Endothelial cell (in vitro differentiated cells): ENCODE data around the gene SEC23A. TPM values are rescaled to one million over a fixed set of nuclear protein-coding genes. Genes with fewer than 3 reads are reported as not detected.

Source experiments
- DNase-seq: peaks from one replicate; pipeline ENCODE4 v3.0.0; 2021; ENCODE audit warnings: low spot score
- H3K27ac Mint-ChIP-seq: one replicate; pipeline ENCODE4 v1.8.0; 2021; ENCODE audit warnings: mixed read lengths, inconsistent platforms; ENCODE audit not compliant: unreplicated experiment
- H3K27me3 Mint-ChIP-seq: one replicate; pipeline ENCODE4 v1.8.0; 2021; ENCODE audit warnings: mild to moderate bottlenecking, moderate library complexity, mixed read lengths, inconsistent platforms; ENCODE audit not compliant: unreplicated experiment
- H3K36me3 Mint-ChIP-seq: one replicate; pipeline ENCODE4 v1.8.0; 2021; ENCODE audit warnings: mild to moderate bottlenecking, low read depth, mixed read lengths, inconsistent platforms; ENCODE audit not compliant: unreplicated experiment
- H3K4me1 Mint-ChIP-seq: one replicate; pipeline ENCODE4 v1.8.0; 2021; ENCODE audit warnings: mild to moderate bottlenecking, mixed read lengths, inconsistent platforms; ENCODE audit not compliant: unreplicated experiment
- H3K4me3 Mint-ChIP-seq: one replicate; pipeline ENCODE4 v1.8.0; 2021; ENCODE audit warnings: mild to moderate bottlenecking, mixed read lengths, inconsistent platforms; ENCODE audit not compliant: unreplicated experiment
- H3K9me3 Mint-ChIP-seq: one replicate; pipeline ENCODE4 v1.8.0; 2021; ENCODE audit warnings: mixed read lengths, inconsistent platforms; ENCODE audit not compliant: unreplicated experiment
- total RNA-seq: library from RNA; stranded (reverse); fragmentation: NEBNext Ultra II Directional; extraction: Animal tissue kit (Norgen Biotek cat#: 25700); gene quantifications from one replicate; pipeline ENCODE4 v1.2.1, GENCODE V29; 2021; ENCODE audit not compliant: unreplicated experiment
- TF ChIP-seq, protein P1 (sequence below): fragments of 200-600 bp; sonication (generic); IDR thresholded peaks from one replicate; pipeline ENCODE4 v1.5.0; 2021; ENCODE audit warnings: antibody characterized with exemption; ENCODE audit not compliant: unreplicated experiment

SEC23A gene
- total RNA-seq, 1 donor from 2014 or later = 44.1 TPM

DNA sequence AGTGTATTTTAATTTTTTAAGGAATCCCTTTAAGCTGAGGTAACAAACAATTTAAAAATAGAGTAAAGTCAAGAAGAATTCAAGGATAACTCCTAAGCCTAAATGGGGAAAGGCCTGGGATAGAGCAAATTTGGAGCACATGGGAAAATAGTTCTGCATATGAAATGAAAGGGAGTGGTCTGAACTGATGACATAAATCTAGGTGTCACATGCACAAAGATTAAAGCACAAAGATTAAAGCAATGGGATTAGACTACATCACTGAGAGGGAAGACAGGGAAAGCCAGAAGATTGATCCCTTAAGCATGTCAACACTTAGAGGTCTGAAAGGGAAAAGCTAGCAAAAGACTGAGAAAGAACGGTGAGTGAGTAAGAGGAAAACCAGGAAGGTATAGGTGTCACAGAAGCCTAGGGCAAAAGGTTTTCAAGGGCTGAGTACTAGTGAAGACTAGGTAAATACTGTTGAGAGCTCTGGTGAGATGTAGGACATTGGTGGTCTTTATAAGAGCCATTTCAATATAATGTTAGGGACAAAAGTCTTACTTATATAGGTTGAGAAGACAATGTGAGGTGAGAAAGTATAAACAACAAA lies 59.6 kb downstream of the SEC23A start:
- no peak for DNase-seq
- no peaks in the 10 kb centered on the region for H3K4me1 Mint-ChIP-seq
- H3K4me3 Mint-ChIP-seq = no peak overlapping the region
- H3K27me3 Mint-ChIP-seq = peaks cover 2% of the 10 kb centered on the region
- H3K36me3 Mint-ChIP-seq = peaks cover 18% of the 10 kb centered on the region
- no peak overlapping the region for H3K27ac Mint-ChIP-seq
- H3K9me3 Mint-ChIP-seq = no peaks in the 10 kb centered on the region
- TF ChIP-seq, protein P1, sequence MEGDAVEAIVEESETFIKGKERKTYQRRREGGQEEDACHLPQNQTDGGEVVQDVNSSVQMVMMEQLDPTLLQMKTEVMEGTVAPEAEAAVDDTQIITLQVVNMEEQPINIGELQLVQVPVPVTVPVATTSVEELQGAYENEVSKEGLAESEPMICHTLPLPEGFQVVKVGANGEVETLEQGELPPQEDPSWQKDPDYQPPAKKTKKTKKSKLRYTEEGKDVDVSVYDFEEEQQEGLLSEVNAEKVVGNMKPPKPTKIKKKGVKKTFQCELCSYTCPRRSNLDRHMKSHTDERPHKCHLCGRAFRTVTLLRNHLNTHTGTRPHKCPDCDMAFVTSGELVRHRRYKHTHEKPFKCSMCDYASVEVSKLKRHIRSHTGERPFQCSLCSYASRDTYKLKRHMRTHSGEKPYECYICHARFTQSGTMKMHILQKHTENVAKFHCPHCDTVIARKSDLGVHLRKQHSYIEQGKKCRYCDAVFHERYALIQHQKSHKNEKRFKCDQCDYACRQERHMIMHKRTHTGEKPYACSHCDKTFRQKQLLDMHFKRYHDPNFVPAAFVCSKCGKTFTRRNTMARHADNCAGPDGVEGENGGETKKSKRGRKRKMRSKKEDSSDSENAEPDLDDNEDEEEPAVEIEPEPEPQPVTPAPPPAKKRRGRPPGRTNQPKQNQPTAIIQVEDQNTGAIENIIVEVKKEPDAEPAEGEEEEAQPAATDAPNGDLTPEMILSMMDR = no peak

DNA sequence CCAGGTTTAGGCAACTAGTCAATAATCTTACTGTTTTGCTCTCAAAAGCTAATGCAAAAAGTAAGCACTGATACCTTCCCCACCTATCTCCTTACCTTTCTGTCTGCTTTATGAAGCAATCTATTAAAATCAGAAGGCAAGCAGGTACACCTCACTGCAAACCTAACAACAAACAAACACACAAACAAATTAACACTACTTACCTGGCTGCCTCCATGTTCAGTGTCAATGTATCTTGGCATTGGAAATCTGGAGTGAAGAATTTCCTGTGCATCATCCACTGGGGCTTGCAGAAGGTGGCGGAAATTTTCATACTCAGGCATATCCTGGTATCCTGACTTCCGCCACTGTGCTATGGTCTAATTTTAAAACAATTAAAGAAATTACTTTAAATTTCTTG lies 62.5 kb downstream of the SEC23A start:
- no peak overlapping the region for H3K4me3 Mint-ChIP-seq
- no peaks in the 10 kb centered on the region for H3K9me3 Mint-ChIP-seq
- H3K4me1 Mint-ChIP-seq = no peaks in the 10 kb centered on the region
- no peak overlapping the region for H3K27ac Mint-ChIP-seq
- H3K27me3 Mint-ChIP-seq = peaks cover 2% of the 10 kb centered on the region
- TF ChIP-seq, protein P1 = no peak
- DNase-seq = no peak
- H3K36me3 Mint-ChIP-seq = peaks cover under 1% of the 10 kb centered on the region

DNA sequence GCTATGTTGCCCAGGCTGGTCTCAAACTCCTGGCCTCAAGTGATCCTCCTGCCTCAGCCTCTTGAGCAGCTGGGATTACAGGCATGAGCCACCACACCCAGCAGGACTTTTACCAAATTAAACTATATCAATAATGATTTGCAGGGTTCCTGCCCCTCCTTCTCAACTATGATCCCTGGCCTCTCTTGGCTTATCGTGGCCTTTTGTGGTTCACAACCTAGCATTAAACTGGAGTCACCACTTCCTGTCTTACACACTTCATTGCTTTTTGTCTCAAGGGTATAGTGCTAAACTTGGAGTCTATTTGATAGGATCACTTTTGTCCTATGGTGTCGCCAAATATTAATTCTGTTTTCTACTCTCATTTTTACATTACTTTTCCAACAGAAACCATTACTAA lies 64.5 kb downstream of the SEC23A start:
- Mint-ChIP-seq H3K9me3 (no peaks in the 10 kb centered on the region), H3K27me3 (peaks cover 2% of the 10 kb centered on the region), H3K36me3 (no peaks in the 10 kb centered on the region), H3K4me3 (no peak overlapping the region), H3K4me1 (no peaks in the 10 kb centered on the region), H3K27ac (no peak overlapping the region)
- TF ChIP-seq, protein P1 = no peak
- no peak for DNase-seq

DNA sequence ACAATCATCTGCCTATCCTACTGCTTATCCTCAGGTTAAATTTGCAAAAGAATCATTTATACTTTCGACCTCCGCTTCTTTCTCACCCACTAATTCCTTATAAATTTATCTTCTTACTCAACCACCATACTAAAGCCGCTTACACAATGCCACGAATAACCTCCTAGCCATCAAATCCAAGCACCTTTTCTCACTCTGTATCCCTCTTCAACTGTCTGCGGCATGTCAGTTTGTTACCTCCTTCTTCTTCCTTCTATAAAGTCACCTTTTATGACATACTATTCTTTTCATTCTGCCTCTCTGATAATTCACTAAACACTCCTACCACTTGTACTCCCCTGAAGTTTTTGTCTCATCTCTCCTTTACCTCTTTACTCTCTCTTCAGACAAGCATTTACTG lies 66.3 kb downstream of the SEC23A start:
- H3K27me3 Mint-ChIP-seq = peaks cover 2% of the 10 kb centered on the region
- H3K27ac Mint-ChIP-seq = no peak overlapping the region
- DNase-seq = no peak
- H3K9me3 Mint-ChIP-seq = no peaks in the 10 kb centered on the region
- no peak overlapping the region for H3K4me3 Mint-ChIP-seq
- no peaks in the 10 kb centered on the region for H3K36me3 Mint-ChIP-seq
- TF ChIP-seq, protein P1 = no peak
- H3K4me1 Mint-ChIP-seq = no peaks in the 10 kb centered on the region

DNA sequence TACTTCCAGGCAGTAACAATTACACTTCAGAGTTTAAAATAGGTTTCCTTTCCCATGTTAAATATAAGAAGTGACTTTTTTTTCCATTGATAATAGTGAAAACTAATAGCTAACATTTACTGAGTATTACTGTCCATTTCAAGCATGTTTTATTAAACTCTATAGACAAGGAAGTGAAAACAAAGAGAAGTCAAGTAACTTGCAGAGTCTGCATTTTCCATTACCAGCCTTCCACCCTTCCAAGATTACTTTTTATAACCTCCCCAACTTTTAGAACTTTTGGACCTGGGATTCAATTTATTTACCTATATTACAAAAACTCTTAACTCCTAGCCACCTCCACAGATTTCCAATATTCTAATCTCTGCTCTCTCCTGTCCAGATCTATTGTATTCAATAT lies 67.7 kb downstream of the SEC23A start:
- no peak overlapping the region for H3K4me3 Mint-ChIP-seq
- H3K9me3 Mint-ChIP-seq = no peaks in the 10 kb centered on the region
- no peaks in the 10 kb centered on the region for H3K4me1 Mint-ChIP-seq
- peaks cover 8% of the 10 kb centered on the region for H3K36me3 Mint-ChIP-seq
- no peak overlapping the region for H3K27ac Mint-ChIP-seq
- peaks cover 2% of the 10 kb centered on the region for H3K27me3 Mint-ChIP-seq
- no peak for DNase-seq
- TF ChIP-seq, protein P1 = peak; percentile 0
